Measurements from ENCODE around the gene ELOVL5. TPM values are rescaled to one million over a fixed set of nuclear protein-coding genes. Genes with fewer than 3 reads are reported as not detected.

The ELOVL5 gene
- total and polyA plus RNA-seq, 4 donors: 22.1 to 77.8 (median 57.8) TPM

DNA sequence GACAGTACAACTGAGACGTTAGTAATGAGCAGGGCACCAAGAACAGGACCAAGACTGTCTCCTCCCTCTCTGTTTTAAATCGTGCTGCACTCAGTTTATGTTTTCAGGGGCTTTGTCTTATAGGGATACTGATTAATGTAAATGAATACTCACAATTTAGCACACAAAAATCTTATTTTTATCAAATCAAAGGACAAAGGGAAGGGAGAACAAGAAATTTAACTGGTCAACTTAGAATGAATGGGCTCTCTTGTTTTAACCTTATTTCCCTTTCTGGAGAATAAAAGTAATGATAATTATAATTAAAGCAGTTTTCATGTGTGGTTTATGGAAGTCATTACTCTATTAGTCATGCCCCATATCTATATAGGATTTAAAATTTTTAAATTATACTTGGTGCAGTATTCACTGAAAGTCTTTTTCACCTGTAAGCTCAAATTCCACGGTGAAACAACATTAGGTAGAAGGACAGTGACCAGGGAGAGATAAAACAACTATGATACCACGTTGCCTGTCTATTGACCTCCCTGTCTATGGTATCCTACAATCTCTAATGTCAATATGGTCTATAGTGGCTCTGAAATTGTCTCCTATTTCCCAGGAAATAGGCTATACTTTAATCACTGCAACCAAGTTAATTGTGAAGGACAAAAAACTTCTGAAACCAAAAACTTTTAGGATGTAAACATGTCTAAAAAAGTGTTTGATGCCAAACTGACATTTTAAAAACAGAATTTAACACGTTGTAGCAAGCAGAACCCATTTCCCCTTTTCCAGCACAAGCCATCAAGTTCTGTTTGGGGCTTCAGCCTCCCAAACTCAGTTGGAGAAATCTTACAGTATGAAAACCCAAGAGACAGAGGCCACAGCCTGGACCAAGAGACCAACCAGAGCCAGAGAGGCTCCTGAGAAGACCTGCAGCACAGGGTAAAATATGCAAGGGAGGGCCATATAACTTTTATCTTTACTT, 15.0 kb downstream of the ELOVL5 start:
- no peak for DNase-seq (ENCODE audit: low spot score)
- H3K9ac ChIP-seq (ENCODE audit: low read depth in 1 of 2, low read length in 2 of 2): no peak overlapping the region
- WGBS: 51% methylated on average over 5 of the region's 5 CpGs
- H3K36me3 ChIP-seq (ENCODE audit: control insufficient read depth in 4 of 4, insufficient read depth in 3 of 4, low read depth in 1 of 4, low read length in 3 of 4): peaks cover 0 to 2% (median under 1%) of the 10 kb centered on the region in 4 donors
- H3K27me3 ChIP-seq (ENCODE audit: control insufficient read depth in 4 of 4, insufficient read depth in 4 of 4, low read length in 3 of 4): no peaks in the 10 kb centered on the region
- no peak overlapping the region for H3K4me3 ChIP-seq (ENCODE audit: low read depth in 1 of 3, low read length in 3 of 3)
- no peak overlapping the region for H3K27ac ChIP-seq (ENCODE audit: low read depth in 1 of 2, low read length in 2 of 2)
- no peaks in the 10 kb centered on the region for H3K9me3 ChIP-seq (ENCODE audit: control insufficient read depth in 4 of 4, low read length in 3 of 4)
- TF ChIP-seq FOXA1 (IDR thresholded peaks at IDR 0.05) (peak; percentile 36), RXRA (IDR thresholded peaks at IDR 0.05) (no peak), SP1 (IDR thresholded peaks at IDR 0.05) (no peak), FOXA2 (IDR thresholded peaks at IDR 0.05) (peak; percentile 82), TAF1 (conservative IDR thresholded peaks at IDR 0.05) (no peak), NR2F2 (IDR thresholded peaks at IDR 0.05) (no peak), HNF4A (conservative IDR thresholded peaks at IDR 0.05) (peak in 1 of 2 donors; percentile 18)
- TF ChIP-seq, protein P1, sequence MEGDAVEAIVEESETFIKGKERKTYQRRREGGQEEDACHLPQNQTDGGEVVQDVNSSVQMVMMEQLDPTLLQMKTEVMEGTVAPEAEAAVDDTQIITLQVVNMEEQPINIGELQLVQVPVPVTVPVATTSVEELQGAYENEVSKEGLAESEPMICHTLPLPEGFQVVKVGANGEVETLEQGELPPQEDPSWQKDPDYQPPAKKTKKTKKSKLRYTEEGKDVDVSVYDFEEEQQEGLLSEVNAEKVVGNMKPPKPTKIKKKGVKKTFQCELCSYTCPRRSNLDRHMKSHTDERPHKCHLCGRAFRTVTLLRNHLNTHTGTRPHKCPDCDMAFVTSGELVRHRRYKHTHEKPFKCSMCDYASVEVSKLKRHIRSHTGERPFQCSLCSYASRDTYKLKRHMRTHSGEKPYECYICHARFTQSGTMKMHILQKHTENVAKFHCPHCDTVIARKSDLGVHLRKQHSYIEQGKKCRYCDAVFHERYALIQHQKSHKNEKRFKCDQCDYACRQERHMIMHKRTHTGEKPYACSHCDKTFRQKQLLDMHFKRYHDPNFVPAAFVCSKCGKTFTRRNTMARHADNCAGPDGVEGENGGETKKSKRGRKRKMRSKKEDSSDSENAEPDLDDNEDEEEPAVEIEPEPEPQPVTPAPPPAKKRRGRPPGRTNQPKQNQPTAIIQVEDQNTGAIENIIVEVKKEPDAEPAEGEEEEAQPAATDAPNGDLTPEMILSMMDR (IDR thresholded peaks at IDR 0.05; ENCODE audit: low read depth, low read length, missing input control): no peak
- TF ChIP-seq, protein P2, sequence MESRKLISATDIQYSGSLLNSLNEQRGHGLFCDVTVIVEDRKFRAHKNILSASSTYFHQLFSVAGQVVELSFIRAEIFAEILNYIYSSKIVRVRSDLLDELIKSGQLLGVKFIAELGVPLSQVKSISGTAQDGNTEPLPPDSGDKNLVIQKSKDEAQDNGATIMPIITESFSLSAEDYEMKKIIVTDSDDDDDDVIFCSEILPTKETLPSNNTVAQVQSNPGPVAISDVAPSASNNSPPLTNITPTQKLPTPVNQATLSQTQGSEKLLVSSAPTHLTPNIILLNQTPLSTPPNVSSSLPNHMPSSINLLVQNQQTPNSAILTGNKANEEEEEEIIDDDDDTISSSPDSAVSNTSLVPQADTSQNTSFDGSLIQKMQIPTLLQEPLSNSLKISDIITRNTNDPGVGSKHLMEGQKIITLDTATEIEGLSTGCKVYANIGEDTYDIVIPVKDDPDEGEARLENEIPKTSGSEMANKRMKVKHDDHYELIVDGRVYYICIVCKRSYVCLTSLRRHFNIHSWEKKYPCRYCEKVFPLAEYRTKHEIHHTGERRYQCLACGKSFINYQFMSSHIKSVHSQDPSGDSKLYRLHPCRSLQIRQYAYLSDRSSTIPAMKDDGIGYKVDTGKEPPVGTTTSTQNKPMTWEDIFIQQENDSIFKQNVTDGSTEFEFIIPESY (IDR thresholded peaks at IDR 0.05): no peak
- TF ChIP-seq, protein P3, sequence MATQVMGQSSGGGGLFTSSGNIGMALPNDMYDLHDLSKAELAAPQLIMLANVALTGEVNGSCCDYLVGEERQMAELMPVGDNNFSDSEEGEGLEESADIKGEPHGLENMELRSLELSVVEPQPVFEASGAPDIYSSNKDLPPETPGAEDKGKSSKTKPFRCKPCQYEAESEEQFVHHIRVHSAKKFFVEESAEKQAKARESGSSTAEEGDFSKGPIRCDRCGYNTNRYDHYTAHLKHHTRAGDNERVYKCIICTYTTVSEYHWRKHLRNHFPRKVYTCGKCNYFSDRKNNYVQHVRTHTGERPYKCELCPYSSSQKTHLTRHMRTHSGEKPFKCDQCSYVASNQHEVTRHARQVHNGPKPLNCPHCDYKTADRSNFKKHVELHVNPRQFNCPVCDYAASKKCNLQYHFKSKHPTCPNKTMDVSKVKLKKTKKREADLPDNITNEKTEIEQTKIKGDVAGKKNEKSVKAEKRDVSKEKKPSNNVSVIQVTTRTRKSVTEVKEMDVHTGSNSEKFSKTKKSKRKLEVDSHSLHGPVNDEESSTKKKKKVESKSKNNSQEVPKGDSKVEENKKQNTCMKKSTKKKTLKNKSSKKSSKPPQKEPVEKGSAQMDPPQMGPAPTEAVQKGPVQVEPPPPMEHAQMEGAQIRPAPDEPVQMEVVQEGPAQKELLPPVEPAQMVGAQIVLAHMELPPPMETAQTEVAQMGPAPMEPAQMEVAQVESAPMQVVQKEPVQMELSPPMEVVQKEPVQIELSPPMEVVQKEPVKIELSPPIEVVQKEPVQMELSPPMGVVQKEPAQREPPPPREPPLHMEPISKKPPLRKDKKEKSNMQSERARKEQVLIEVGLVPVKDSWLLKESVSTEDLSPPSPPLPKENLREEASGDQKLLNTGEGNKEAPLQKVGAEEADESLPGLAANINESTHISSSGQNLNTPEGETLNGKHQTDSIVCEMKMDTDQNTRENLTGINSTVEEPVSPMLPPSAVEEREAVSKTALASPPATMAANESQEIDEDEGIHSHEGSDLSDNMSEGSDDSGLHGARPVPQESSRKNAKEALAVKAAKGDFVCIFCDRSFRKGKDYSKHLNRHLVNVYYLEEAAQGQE (IDR thresholded peaks at IDR 0.05): no peak
- H3K4me1 ChIP-seq (ENCODE audit: control insufficient read depth in 4 of 4, insufficient read depth in 4 of 4, low read length in 3 of 4): peaks cover 2 to 38% (median 23%) of the 10 kb centered on the region in 4 donors

DNA sequence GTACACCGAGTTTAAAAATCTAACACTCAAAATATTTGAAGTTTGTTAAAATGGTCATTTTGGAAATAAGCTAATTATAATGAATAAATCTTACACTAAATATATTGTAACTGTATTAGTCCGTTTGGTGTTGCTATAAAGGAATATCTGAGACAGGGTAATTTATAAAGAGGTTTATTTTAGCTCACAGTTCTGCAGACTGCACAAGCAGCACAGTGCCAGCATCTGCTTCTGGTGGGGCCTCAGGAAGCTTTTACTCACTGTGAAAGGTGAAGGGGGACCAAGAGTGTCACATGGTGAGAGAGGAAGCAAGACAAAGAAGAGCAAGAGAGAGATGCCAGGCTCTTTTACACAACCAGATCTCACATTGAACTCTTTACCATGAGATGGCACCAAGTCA, 17.1 kb downstream of the ELOVL5 start:
- Histone ChIP-seq H3K4me1 (ENCODE audit: control insufficient read depth in 4 of 4, insufficient read depth in 4 of 4, low read length in 3 of 4) (peaks cover 3 to 31% (median 23%) of the 10 kb centered on the region in 4 donors), H3K27ac (ENCODE audit: low read depth in 1 of 2, low read length in 2 of 2) (no peak overlapping the region)
- WGBS: 95% methylated on average over 2 of the region's 2 CpGs
- no peak for TF ChIP-seq RXRA (IDR thresholded peaks at IDR 0.05)
- TF ChIP-seq, protein P1 (IDR thresholded peaks at IDR 0.05; ENCODE audit: low read depth, low read length, missing input control): no peak
- TF ChIP-seq FOXA1 (IDR thresholded peaks at IDR 0.05): no peak
- TF ChIP-seq HNF4A (conservative IDR thresholded peaks at IDR 0.05): no peak
- TF ChIP-seq JUND (IDR thresholded peaks at IDR 0.05): no peak
- no peak for TF ChIP-seq FOXA2 (IDR thresholded peaks at IDR 0.05)
- TF ChIP-seq, protein P3 (IDR thresholded peaks at IDR 0.05): no peak
- TF ChIP-seq, protein P4, sequence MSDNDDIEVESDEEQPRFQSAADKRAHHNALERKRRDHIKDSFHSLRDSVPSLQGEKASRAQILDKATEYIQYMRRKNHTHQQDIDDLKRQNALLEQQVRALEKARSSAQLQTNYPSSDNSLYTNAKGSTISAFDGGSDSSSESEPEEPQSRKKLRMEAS (IDR thresholded peaks at IDR 0.05): no peak
- no peak for TF ChIP-seq SP1 (IDR thresholded peaks at IDR 0.05)
- TF ChIP-seq, protein P5, sequence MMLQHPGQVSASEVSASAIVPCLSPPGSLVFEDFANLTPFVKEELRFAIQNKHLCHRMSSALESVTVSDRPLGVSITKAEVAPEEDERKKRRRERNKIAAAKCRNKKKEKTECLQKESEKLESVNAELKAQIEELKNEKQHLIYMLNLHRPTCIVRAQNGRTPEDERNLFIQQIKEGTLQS (IDR thresholded peaks at IDR 0.05): no peak
- TF ChIP-seq RAD21 (IDR thresholded peaks at IDR 0.05): no peak
- no peak for TF ChIP-seq YY1 (IDR thresholded peaks at IDR 0.05)
- TF ChIP-seq HNF4G (IDR thresholded peaks at IDR 0.05): no peak

More for the DNA sequence above, 17.1 kb downstream of the ELOVL5 start:
- no peaks in the 10 kb centered on the region for H3K9me3 ChIP-seq (ENCODE audit: control insufficient read depth in 4 of 4, low read length in 3 of 4)
- no peak overlapping the region for H3K9ac ChIP-seq (ENCODE audit: low read depth in 1 of 2, low read length in 2 of 2)
- no peaks in the 10 kb centered on the region for H3K27me3 ChIP-seq (ENCODE audit: control insufficient read depth in 4 of 4, insufficient read depth in 4 of 4, low read length in 3 of 4)
- H3K4me3 ChIP-seq (ENCODE audit: low read depth in 1 of 3, low read length in 3 of 3): no peak overlapping the region
- peaks cover 0 to 2% (median 0%) of the 10 kb centered on the region in 4 donors for H3K36me3 ChIP-seq (ENCODE audit: control insufficient read depth in 4 of 4, insufficient read depth in 3 of 4, low read depth in 1 of 4, low read length in 3 of 4)
- DNase-seq (ENCODE audit: low spot score): no peak
